Suprapubic skin (tissue), 4 donors: Measurements from ENCODE around the gene ARHGAP25. TPM values are rescaled to one million over a fixed set of nuclear protein-coding genes. Genes with fewer than 3 reads are reported as not detected.

Experiments
- DNase-seq, 2 donors: peaks; one replicate each; pipeline ENCODE4 v3.0.0-alpha.2; 2019; ENCODE audit warnings: low spot score in 2 of 2
- H3K27ac ChIP-seq: fragments of 200-600 bp; sonication (generic); one replicate; pipeline ENCODE4 v1.5.1; 2019
- H3K27me3 ChIP-seq: fragments of 200-600 bp; sonication (generic); one replicate; pipeline ENCODE4 v1.5.1; 2019
- H3K36me3 ChIP-seq: fragments of 200-600 bp; sonication (generic); one replicate; pipeline ENCODE4 v1.5.1; 2019
- H3K4me1 ChIP-seq: fragments of 200-600 bp; sonication (generic); one replicate; pipeline ENCODE4 v1.5.1; 2019
- H3K4me3 ChIP-seq: fragments of 200-600 bp; sonication (generic); one replicate; pipeline ENCODE4 v1.5.1; 2019; ENCODE audit warnings: mild to moderate bottlenecking
- H3K9me3 ChIP-seq: fragments of 200-600 bp; sonication (generic); one replicate; pipeline ENCODE4 v1.5.1; 2019
- CTCF ChIP-seq, 2 donors: fragments of 200-600 bp in 1 of 2; fragments of 450-650 bp in 1 of 2; sonication (generic) in 1 of 2; IDR thresholded peaks; one replicate each; pipeline ENCODE4 v1.5.1; 2016 to 2019; ENCODE audit warnings: antibody characterized with exemption in 2 of 2, mild to moderate bottlenecking in 1 of 2, moderate library complexity in 1 of 2
- EP300 ChIP-seq: sonication (generic); formaldehyde crosslinking; IDR thresholded peaks from one replicate; pipeline ENCODE4 v1.6.1; 2017; ENCODE audit warnings: antibody characterized with exemption
- POLR2A ChIP-seq, 2 donors: fragments of 450-650 bp; IDR thresholded peaks; one replicate each; pipeline ENCODE4 v1.6.1; 2017; ENCODE audit warnings: antibody characterized with exemption in 2 of 2, mild to moderate bottlenecking in 2 of 2, moderate library complexity in 2 of 2
- POLR2AphosphoS5 ChIP-seq, 3 donors: sonication (generic); formaldehyde crosslinking; IDR thresholded peaks; one replicate each; pipeline ENCODE4 v1.6.1; 2017; ENCODE audit warnings: antibody characterized with exemption in 3 of 3
- WGBS: methylation state at CpG from one replicate; pipeline ENCODE4 v1.1.5; 2018; 5-methylcytosine and 5-hydroxymethylcytosine counted together
- total RNA-seq, 4 donors: library from RNA; depleted of rRNA; stranded (reverse); fragments of >200 nt; gene quantifications; one replicate each; pipeline ENCODE4 v1.1.0, GENCODE V29; 2016

The ARHGAP25 gene
- total RNA-seq, 4 donors from 2014 or later, result 2.0 to 10.9 (median 6.1) TPM

- no peak for DNase-seq
- Histone ChIP-seq H3K36me3 (no peaks in the 10 kb centered on the region), H3K9me3 (no peaks in the 10 kb centered on the region), H3K4me1 (peaks cover 9% of the 10 kb centered on the region), H3K4me3 (no peak overlapping the region), H3K27me3 (no peaks in the 10 kb centered on the region), H3K27ac (no peak overlapping the region)
- TF ChIP-seq POLR2A (IDR thresholded peaks at IDR 0.05) (no peak), POLR2AphosphoS5 (IDR thresholded peaks at IDR 0.05) (no peak), CTCF (IDR thresholded peaks at IDR 0.05) (no peak), EP300 (no peak)
- 57% methylated on average over 6 of the region's 6 CpGs for WGBS
Observed at GRCh38 chr2:68726100-68726499, 8.5 kb upstream of the ARHGAP25 start.

- DNase-seq, result no peak
- TF ChIP-seq POLR2A (IDR thresholded peaks at IDR 0.05) (no peak), EP300 (no peak), CTCF (IDR thresholded peaks at IDR 0.05) (no peak), POLR2AphosphoS5 (IDR thresholded peaks at IDR 0.05) (no peak)
Observed at GRCh38 chr2:68726608-68727367, 7.8 kb upstream of the ARHGAP25 start.

GRCh38 chr2:68727683-68728375, 6.8 kb upstream of the ARHGAP25 start:
- WGBS, result 86% methylated on average over 6 of the region's 6 CpGs
- H3K27ac ChIP-seq, result no peak overlapping the region
- H3K4me1 ChIP-seq, result peaks cover 5% of the 10 kb centered on the region
- H3K4me3 ChIP-seq, result no peak overlapping the region
- no peak for TF ChIP-seq POLR2A (IDR thresholded peaks at IDR 0.05)
- H3K27me3 ChIP-seq, result no peaks in the 10 kb centered on the region
- no peak for DNase-seq
- no peaks in the 10 kb centered on the region for H3K36me3 ChIP-seq
- no peaks in the 10 kb centered on the region for H3K9me3 ChIP-seq

More at GRCh38 chr2:68726608-68727367, 7.8 kb upstream of the ARHGAP25 start:
- H3K9me3 ChIP-seq, result no peaks in the 10 kb centered on the region
- no peak overlapping the region for H3K27ac ChIP-seq
- H3K36me3 ChIP-seq, result no peaks in the 10 kb centered on the region
- H3K4me1 ChIP-seq, result peaks cover 7% of the 10 kb centered on the region
- H3K4me3 ChIP-seq, result no peak overlapping the region
- WGBS, result 73% methylated on average over 11 of the region's 11 CpGs
- no peaks in the 10 kb centered on the region for H3K27me3 ChIP-seq

- no peaks in the 10 kb centered on the region for H3K36me3 ChIP-seq
- no peaks in the 10 kb centered on the region for H3K9me3 ChIP-seq
- WGBS, result 48% methylated on average over 6 of the region's 6 CpGs
- H3K4me3 ChIP-seq, result no peak overlapping the region
- no peaks in the 10 kb centered on the region for H3K27me3 ChIP-seq
- no peak for DNase-seq
- no peak overlapping the region for H3K27ac ChIP-seq
- TF ChIP-seq CTCF (IDR thresholded peaks at IDR 0.05), result no peak
- TF ChIP-seq EP300, result no peak
- TF ChIP-seq POLR2AphosphoS5 (IDR thresholded peaks at IDR 0.05), result no peak
- no peak for TF ChIP-seq POLR2A (IDR thresholded peaks at IDR 0.05)
- H3K4me1 ChIP-seq, result peaks cover 10% of the 10 kb centered on the region
Observed at GRCh38 chr2:68730828-68731227, 3.8 kb upstream of the ARHGAP25 start.

- no peaks in the 10 kb centered on the region for H3K9me3 ChIP-seq
- TF ChIP-seq CTCF (IDR thresholded peaks at IDR 0.05) (no peak), POLR2A (IDR thresholded peaks at IDR 0.05) (no peak), EP300 (no peak), POLR2AphosphoS5 (IDR thresholded peaks at IDR 0.05) (no peak)
- no peaks in the 10 kb centered on the region for H3K27me3 ChIP-seq
- no peak overlapping the region for H3K4me3 ChIP-seq
- WGBS, result 83% methylated on average over 19 of the region's 19 CpGs
- H3K4me1 ChIP-seq, result peaks cover 10% of the 10 kb centered on the region
- no peak for DNase-seq
- H3K36me3 ChIP-seq, result no peaks in the 10 kb centered on the region
- peak overlapping the region; percentile 18 for H3K27ac ChIP-seq
Observed at GRCh38 chr2:68732036-68732932, 2.3 kb upstream of the ARHGAP25 start.
